ENCODE data around the gene SPAG6.
A peak's percentile ranks its signal among the peaks of the same experiment; 100 is the strongest.
"Not testable (repeated sequence)": the region's sequence is repeated elsewhere in the genome, so short reads cannot be mapped to it uniquely, and the experiment has no call there.

SPAG6 gene

DNA sequence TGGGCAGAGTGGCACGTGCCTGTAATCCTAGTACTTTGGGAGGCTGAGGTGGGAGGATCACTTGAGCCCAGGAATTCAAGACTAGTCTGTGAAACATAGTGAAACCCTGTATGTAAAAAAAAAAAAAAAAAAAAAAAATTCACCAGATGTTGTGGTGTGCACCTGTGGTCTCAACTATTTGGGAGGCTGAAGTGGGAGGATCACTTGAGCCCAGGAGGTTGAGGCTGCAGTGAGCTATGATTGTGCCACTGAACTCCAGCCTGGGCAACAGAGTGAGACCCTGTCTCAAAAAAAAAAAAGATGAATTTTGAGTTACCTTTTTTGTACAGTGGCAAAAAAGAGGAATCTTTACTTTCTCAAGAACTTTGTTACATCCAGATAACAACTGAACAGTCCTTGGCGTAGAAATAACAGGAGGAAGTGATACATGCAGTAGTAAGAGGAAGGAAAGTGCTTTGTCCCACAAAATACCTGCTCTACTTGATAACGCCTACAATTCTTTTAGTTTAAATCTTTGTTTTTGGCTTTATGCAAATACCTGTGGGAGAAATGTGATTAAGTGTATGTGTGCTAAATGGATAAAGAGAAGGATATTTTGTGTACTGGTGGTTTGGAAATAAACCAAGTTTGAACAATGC, 29.3 kb downstream of the SPAG6 start:
- no peak for DNase-seq

DNA sequence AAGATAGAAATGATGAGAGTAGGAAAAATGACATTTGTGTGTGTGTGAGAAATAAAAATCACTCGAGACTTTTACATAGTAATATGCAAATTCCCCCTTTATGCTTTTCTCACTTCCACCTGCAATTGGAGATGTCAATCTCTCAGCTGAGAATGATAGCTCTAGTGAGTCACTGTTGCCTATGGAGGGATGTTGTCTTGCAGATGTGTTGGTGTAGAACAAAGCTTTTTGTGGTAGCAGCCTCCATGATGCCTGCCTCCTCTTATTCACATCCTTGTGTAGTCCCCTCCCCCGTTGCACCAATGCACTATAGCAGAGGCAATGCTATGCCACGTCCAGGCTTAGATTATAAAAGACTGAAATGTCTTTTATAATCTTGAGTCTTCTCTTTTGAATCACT, 33.8 kb downstream of the SPAG6 start:
- DNase-seq, result no peak

DNA sequence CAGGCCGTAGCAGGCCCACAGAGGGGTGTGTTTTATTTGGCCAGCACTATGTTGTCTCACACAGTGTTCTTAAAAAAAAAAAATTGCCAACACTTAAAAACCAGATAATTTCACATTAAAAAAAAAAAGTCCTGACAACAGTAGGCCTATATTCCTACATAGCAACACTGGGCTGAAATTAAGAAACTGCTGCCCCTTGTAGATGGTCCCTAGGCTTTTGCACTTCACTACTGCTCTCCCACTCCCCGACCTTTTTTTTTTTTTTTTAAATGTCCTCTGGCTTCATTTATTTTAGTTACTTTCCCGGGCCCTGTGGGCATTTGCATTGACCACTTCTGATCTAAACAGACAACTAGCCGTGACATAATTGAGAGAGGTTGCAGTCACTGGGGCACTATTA, 36.0 kb downstream of the SPAG6 start:
- DNase-seq, result no peak

DNA sequence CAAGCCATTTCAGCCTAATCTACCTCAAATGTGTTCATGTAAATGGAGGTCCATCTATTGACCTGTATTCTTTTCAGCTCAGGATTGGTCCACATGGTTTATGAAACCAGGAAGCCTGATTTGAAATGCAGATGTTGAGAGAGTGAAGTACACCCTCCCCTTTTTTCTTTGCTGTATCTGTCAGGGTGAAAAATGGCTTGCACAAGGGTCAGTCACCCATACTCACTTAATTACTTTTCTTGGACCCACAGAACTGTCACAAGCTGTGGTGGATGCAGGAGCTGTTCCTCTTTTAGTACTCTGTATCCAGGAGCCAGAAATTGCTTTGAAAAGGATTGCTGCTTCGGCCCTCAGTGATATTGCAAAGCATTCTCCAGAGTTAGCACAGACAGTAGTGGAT, 41.2 kb downstream of the SPAG6 start:
- no peak for DNase-seq

DNA sequence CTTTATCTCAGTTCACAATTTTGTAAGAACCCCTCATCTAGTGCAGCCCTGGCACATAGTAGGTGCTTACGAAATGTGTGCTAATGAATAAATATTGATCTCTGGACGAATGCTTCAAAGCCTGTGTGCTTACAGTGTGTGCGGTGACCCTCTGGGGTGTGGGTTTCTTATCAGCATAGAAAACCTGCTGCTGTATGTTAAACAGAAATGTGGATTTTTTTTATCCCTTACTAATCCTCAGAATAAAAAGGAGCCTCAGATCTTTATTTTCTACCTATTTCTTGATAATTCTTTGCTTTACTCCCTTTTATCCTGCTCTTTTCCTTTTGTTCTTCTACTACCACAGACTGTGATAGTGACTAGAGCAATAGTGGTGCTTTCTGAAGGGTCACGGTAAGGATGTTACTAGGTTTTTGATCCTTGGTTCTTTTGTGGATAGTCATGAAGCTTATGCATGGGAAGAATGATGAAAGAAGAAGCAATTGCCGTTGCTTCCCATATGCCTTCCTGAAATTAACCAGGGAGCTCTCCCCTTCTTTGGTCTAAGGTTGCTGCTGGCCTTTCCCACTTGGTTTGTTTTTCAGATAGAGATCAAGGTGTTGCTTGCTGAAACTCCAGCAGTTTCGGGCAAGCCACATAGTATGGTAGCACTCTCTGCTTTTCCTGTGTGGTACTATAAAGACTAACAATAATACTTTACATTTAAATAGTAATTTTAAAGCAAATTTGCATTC, 44.7 kb downstream of the SPAG6 start:
- DNase-seq, result no peak

DNA sequence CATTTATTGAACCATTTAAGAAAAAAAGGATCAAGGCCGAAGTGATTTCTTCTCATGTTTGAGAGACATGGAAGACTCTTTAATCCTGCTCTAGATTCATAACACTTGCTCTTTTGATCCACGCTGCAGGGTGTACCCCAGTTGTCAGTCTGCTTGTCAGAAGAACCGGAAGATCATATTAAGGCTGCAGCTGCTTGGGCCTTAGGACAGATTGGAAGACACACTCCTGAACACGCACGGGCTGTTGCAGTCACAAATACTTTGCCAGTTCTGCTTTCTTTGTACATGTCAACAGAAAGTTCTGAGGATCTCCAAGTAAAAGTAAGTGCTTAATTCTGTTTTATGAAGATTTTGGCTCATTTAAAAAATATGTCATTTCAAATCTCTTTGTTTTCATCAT, 46.3 kb downstream of the SPAG6 start:
- no peak for DNase-seq

DNA sequence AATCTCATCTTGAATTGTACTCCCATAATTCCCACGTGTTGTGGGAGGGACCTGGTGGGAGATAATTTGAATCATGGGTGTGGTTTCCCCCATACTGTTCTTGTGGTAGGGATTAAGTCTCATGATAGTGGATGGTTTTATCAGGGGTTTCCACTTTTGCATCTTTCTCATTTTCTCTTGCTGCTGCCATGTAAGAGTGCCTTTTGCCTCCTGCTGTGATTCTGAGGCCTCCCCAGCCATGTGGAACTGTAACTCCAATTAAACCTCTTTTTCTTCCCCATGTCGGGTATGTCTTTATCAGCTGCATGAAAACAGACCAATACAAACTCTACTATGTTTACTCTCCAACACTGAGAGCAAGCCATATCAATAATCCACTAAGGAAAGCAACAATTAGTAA, 50.9 kb downstream of the SPAG6 start:
- not testable (repeated sequence) for DNase-seq

DNA sequence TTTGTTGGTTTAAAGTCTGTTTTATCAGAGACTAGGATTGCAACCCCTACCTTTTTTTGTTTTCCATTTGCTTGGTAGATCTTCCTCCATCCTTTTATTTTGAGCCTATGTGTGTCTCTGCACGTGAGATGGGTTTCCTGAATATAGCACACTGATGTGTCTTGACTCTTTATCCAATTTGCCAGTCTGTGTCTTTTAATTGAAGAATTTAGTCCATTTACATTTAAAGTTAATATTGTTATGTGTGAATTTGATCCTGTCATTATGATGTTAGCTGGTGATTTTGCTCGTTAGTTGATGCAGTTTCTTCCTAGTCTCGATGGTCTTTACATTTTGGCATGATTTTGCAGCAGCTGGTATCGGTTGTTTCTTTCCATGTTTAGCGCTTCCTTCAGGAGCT, 61.6 kb downstream of the SPAG6 start:
- DNase-seq, result not testable (repeated sequence)

DNA sequence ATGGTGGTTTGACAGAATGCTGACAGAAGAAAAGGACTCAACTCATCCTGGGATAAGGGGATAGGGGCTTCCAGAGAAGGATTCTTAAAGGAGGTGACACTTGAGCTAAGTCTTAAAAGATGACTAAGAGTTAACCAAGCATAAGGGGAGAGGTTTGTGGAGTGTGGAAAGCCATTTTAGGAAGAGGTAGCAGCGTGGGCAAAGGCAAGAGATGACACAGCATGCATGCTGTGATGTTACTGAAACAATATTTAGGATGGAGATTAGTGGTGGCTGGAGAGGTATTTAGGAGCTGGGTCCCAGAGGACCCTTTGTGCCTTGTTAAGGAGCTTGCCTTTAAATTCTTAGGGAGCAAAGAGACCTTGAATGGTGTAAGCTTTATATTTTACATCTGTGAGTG, 65.1 kb downstream of the SPAG6 start:
- DNase-seq, result no peak

DNA sequence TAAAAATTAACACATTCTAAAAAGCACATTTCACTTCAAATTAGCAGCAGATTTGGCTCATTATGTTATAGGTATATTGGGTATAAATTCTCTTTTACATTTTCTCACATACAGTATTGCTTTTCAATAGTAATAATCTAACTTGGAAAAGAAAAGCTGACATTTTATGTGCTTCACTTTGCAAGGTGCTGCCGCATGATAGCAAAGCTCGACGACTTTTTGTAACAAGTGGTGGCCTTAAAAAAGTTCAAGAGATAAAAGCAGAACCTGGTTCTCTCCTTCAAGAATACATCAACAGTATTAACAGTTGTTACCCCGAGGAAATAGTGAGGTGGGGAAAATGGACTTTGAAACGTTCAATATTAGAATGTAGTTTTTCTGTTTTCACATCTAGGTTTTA, 65.5 kb downstream of the SPAG6 start:
- DNase-seq, result no peak

DNA sequence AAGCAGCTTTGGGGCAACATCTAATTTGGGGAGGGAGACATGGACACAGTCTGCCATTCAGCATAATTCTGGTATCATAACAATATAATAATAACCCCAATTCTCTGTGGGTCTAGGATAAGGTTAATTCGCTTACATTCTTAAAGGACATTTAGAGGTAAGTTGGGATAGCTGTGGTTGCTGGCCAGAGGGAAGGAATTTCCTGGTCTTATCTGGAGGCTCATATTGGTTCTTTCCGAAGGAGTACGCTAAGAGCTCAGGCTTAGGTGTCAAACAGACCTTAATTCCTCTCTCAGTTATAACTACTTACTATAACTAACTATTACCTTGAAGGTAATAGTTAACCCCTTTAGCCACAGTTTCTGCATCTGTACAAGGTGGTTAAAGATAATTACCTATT, 68.8 kb downstream of the SPAG6 start:
- DNase-seq, result no peak

DNA sequence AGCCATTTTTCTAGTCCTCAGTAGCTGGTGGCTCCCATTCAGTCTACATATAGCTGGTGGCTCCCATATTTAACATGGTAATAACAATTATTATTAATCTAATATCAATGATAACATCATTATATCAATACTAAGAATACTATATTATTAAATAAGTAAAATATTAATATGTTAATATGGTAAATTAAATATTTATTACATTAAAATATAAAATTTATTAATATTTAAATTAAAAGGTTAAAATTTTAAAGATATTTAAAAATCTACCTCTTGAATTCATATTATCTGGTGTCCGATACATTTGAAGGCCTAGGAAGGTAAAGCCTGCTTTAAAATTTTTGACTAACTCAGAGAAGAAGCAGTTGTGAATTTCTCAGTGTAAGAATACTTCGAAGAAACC, 69.8 kb downstream of the SPAG6 start:
- DNase-seq, result no peak

DNA sequence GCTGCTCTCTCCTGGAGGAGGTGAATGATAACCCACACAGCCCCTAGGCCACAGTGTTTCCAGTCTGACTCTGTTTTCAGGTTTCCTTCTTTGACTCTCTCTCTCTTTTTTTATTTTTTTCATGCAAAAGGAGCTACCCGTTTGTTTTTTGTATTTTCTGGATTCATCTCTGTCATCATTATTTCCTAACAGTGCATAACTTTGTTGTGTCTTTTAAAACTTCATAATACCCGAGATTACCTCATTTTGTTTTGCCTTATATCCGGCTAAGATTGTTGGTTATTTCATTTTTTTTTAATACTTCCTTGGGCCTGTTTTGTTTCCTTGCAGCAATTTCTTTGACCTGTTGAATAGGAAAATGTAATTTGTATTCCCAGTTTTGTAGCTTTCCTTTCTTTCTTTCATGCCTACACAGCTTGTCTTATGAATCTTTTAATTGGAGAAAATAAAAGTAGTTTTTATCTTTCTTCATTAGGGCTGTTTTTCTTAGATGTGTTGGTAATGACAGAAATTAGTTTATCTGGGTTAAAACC, 72.5 kb downstream of the SPAG6 start:
- DNase-seq, result no peak

DNA sequence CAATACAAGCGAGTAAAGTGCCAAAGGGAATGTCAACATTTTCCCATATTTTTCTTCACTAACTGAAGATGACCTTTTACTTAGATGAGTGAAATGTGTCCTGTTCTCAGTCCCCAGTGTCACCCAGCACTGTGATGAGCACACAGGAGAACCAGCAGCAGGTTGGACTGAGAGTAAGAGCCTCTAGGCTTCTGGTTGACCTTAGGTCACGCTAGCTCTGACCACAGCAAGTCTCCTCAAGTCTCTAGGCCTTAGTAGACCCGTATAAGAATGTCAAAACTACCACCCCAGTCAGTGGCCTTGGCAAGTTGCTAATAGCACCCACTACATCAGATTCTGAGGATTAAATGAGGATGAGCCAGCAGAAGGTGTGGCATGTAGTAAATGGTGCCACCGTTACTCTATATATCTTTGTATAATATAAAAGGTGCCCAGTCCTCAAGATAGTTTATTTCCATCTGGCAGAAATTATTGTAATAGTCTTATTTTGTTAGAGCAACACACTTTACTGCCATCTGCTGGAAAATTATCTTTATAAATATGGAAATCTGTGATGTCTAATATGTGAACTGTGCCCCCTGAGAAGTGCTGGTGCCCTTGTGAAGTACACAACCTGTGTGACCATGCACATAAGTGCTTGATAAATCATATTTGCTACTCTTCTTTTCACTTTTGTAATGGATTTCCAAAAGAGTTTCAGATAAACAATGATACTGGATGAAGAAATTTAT, 75.7 kb downstream of the SPAG6 start:
- DNase-seq, result no peak

DNA sequence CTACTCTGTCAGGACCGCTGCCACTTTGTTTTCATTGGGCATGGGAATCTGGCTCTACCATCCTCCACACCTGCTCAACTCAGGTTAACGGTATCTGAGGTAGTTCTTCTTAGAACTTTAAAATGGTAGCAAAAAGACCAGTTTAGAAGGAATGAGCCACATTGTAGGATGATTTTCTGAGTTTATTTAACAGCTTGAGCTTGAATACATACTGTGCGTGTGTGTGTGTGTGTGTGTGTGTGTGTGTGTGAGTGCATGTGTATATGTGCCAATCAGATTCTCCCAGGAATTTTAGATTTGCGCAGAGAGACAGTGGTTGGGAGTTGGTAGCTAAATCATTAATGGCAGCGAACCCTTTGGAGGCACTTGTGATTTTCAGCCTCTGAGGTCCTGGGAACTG, 81.4 kb downstream of the SPAG6 start:
- DNase-seq, result no peak

DNA sequence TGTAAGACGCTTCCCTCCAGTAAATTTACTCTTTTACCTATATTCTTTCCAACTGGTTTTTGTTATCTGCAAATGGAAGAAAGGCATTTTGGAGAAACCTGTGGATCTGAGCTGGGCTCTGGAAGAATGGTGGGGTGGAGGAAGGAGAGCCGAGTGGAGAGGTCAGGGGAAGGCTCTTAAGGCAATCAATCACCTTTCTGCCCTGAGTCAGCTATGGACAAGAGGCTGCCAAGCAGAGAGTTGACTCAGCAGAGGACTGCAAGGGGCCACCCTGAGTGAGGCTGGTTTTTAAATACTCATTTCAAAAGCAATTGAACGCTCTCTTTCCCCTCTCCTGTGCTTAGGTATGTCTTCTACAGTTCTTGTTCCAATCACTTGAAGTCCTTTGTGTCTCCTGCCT, 81.8 kb downstream of the SPAG6 start:
- DNase-seq, result no peak

DNA sequence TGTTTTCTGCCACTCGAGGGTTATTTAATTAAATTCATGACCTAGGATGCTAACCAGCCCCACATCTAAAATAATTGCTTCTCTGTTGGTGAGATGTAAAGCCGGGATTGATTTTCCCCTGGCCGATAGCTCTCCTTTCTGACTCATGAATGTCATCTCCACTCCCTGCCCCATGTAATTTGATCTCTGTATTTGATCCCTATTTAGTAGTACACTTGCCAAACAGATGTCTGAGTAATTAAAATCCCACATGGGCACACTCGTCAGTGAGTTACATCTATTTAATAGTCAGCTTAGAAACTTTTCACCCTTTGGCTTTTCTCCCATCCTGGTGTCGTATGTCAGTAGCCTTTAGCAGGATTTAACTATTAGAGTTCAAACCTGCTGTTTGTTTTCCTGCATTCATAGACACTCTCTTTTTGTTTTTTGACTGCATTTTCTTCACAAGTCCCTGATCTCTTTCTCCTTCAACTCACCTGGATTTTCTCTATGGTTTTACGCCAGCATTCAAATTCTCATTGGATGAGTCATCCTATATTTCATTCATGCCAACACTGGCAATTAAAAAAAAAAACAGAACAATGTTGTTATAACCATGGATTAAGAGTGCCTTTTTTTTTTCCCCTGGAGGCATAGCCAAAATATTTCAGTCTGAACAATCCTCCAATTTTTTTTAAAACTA, 82.7 kb downstream of the SPAG6 start:
- no peak for DNase-seq

DNA sequence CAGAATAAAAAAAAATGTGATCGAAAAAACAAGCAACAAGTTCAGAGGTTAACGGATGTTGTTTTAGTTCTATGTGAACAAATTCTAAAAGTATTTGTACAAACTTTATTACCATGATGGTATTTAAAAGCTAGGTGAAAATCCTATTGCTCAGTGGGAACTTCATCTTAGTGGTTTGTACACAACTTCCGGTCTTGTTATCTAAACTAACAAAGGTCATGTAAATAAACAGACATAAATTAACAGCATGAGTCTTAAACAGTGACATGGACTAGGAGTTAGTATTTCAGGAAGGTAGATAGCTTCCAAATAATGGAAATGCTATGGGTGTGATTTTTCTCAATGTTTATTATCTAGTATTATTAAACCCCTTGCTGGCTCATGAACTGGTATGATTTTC, 83.8 kb downstream of the SPAG6 start:
- no peak for DNase-seq

DNA sequence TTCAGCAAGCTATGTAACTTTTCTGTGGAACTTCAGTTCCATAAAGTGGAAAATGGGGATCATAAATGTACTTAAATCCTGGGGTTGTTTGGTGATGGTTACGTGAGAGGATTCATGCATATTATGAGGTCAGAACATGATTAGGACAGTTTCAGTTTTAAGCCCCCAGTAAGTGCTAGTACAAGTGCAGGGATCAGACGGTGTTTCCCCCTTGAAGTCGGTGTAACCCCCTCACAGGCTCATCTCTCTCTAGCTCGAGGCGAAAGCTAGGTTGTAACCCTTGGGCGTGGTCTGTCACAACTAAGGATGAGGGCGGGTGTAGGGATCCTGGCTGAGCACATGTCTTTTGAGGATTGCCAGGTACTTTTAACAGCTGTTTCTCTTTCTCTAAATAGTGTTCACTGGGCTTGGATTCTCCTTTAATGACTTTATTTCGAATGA, 84.7 kb downstream of the SPAG6 start:
- no peak for DNase-seq

DNA sequence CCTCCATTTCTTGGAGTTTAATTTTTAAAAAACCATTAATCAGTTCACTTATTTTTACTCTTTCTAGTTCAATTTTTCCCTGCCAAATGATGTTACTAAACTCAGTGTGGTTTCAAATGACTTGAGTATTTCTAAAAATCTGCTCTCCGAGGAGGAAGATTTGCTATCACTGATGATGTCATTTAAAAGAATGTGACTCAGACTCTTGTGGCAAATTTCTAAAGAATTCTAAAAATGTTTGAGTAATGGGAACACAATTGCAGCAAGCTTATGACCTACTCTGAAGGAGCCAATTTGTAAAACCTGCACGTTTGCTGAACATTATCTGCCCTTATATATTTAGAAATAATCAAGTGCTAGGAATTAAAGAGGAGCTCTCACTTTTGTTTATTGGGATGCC, 88.6 kb downstream of the SPAG6 start:
- no peak for DNase-seq

DNA sequence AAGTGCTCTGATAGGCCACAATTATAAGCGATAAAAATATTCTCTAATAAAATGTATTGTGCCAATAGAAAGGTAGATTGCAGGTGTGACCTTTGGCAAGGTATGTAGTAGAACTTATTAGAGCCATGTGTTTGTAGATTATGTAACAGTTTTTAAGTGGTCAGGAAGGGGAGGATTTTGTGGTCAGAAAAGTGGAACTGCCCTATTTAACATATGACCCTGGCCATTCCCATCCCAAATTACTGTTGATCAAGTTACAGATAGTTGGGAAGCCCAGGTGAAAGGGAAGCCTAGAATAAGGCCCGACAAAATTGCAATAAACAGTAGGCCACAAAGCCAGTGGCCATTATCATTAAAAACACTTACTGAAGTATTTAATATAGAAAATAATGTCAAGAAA, 89.2 kb downstream of the SPAG6 start:
- DNase-seq, result no peak

DNA sequence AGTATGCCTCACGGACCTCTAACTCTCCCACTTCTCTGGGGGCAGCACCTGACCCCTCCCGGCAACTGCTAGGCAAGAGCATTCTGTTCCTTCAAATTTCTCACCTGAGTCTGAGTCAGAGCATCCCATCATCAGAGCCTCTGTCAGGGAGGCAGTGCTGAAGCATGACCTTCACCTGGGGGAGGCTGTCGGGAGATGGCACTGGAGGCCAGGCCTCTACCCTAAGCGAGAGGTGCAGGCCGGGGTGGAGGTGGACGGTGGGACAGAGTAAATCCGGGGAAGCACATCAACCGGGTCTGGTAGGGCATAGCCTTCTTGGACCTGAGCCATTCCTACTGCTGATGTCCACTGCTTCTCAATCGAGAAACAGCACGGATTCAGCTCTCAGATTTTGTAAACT, 90.4 kb downstream of the SPAG6 start:
- DNase-seq, result no peak

DNA sequence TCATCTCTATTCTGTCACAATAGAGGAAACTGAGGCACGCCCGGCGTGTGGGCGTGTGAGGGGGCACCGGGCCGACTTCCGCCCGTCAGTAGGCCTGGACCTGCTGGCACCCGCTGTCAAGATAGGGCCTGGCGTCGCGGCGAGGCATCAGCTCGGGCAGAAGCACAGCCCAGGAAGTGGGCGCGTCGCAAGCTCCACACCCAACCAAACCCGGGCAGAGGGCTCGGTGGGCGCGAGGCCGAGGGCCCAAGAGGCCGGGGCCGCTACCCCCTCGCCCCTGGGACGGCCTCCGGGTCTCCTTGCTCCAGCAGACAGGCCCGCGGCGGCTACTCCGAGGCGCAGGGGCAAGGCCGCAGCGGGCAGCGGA, 91.2 kb downstream of the SPAG6 start:
- DNase-seq, result peak; percentile 50
